ENCODE results near the gene DIP2C.
"Not testable (repeated sequence)": the region's sequence is repeated elsewhere in the genome, so short reads cannot be mapped to it uniquely, and the experiment has no call there.

The DIP2C gene

DNA sequence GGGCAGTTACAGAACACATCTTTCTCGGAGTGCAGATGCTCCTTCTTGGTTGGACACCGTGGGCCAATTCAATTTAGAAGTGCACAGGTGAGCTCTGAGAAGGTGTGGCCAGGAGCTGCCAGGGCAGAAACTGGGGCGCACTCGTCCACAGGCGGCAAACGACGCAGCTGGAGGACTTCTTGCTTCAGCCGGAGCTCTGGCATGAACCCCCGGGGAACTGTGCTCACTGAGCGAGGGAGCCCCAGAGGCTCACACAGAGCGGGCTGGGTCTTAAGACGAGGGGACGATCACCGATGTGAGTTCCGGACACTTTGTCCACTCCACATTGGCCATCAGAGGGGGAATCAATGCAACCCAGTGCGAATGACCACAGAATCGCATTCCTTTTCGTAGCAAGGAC is 413.8 kb downstream of the DIP2C start:
- DNase-seq (ENCODE audit: low spot score in 2 of 2) (no peak), ATAC-seq (no peak)
- H3K4me3 Mint-ChIP-seq = no peak overlapping the region
- H3K4me1 Mint-ChIP-seq = peaks cover 11% of the 10 kb centered on the region
- H3K36me3 Mint-ChIP-seq = no peaks in the 10 kb centered on the region
- no peaks in the 10 kb centered on the region for H3K9me3 Mint-ChIP-seq
- no peak overlapping the region for H3K27ac Mint-ChIP-seq

DNA sequence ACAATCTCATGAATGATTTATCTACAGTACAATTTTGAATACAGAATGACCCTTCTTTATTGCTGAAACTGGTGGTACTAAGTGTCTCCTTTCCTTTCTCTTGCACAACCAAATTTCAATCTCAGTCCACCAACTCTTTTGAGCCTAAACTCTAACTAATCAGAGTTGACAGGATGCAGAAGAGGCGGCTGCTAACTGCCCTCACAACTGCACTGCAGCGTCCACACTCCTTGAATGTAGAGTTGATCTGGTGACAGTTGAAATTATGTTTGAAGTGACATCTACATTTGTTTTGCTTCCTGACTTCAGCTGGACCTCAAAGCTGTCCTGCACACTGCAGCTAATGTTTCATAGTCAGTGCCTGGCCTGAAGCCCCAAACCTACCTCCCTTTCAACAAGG is 414.6 kb downstream of the DIP2C start:
- no peak overlapping the region for H3K4me3 Mint-ChIP-seq
- ATAC-seq (no peak), DNase-seq (ENCODE audit: low spot score in 2 of 2) (no peak)
- H3K9me3 Mint-ChIP-seq = no peaks in the 10 kb centered on the region
- peaks cover 11% of the 10 kb centered on the region for H3K4me1 Mint-ChIP-seq
- no peaks in the 10 kb centered on the region for H3K36me3 Mint-ChIP-seq
- H3K27ac Mint-ChIP-seq = no peak overlapping the region

DNA sequence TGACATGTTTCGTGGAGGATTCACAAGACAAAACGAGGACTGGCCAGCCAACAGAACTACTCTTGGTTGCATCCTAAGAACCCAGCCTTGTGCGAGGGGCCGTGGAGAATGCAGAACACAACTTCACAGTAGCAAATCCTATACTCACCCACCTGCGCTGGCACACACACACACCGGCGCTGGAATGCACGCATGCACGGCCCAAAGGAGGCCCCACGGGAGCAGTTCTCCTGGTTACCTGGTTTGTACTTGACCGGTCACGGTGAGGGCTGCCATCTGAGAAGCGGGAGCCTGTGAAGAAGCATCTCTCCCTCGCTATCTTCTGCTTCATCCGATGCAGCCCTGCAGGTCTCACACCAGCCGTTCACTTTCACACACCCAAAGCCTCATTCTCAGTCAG is 416.4 kb downstream of the DIP2C start:
- no peak for DNase-seq (ENCODE audit: low spot score in 2 of 2)
- H3K9me3 Mint-ChIP-seq = no peaks in the 10 kb centered on the region
- H3K4me1 Mint-ChIP-seq = peaks cover 11% of the 10 kb centered on the region
- H3K27ac Mint-ChIP-seq = no peak overlapping the region
- H3K4me3 Mint-ChIP-seq = no peak overlapping the region
- ATAC-seq = no peak
- H3K36me3 Mint-ChIP-seq = no peaks in the 10 kb centered on the region

DNA sequence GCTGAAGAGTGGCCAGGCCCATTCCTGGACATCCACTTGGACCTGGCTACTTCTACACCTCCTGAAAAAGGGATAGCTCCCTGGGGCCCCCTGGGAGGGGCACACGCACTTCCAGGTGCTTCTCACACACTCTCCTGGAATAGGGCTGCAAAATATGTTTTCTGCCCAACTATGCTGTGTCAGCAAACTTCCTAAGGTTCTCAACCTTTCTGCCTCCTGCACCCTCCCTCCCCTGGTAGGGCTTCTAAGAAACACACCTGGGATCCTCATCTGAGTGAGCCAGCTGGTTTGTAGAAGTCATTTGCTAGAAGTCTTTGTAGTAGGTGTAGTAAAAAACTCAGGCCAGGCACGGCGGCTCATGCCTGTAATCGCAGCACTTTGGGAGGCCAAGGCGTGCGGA is 417.7 kb downstream of the DIP2C start:
- no peaks in the 10 kb centered on the region for H3K9me3 Mint-ChIP-seq
- DNase-seq (ENCODE audit: low spot score in 2 of 2) (no peak), ATAC-seq (no peak)
- no peak overlapping the region for H3K27ac Mint-ChIP-seq
- H3K4me1 Mint-ChIP-seq = no peaks in the 10 kb centered on the region
- no peak overlapping the region for H3K4me3 Mint-ChIP-seq
- H3K36me3 Mint-ChIP-seq = no peaks in the 10 kb centered on the region

DNA sequence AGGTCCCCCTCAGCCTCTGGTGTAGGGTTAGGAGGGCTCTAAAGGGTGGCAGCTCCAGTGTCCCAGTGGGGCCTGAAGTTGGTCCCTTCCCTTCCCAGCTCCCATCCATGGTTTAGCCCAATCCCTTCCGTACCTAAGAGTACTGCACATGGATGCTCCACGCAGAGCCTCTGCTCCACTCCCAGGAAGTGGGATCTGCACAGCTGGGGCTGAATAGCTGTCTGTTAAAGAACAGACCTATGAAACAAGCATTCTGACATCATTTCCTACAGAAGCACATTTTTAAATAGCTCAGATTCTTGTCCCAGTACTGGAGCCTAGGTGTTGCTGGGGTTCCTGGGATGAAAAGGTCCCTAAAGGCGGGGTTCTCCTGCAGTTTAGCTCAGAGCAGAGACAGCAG is 418.3 kb downstream of the DIP2C start:
- no peaks in the 10 kb centered on the region for H3K36me3 Mint-ChIP-seq
- ATAC-seq = no peak
- no peak overlapping the region for H3K4me3 Mint-ChIP-seq
- DNase-seq (ENCODE audit: low spot score in 2 of 2) = no peak
- H3K4me1 Mint-ChIP-seq = no peaks in the 10 kb centered on the region
- H3K27ac Mint-ChIP-seq = no peak overlapping the region
- H3K9me3 Mint-ChIP-seq = no peaks in the 10 kb centered on the region

DNA sequence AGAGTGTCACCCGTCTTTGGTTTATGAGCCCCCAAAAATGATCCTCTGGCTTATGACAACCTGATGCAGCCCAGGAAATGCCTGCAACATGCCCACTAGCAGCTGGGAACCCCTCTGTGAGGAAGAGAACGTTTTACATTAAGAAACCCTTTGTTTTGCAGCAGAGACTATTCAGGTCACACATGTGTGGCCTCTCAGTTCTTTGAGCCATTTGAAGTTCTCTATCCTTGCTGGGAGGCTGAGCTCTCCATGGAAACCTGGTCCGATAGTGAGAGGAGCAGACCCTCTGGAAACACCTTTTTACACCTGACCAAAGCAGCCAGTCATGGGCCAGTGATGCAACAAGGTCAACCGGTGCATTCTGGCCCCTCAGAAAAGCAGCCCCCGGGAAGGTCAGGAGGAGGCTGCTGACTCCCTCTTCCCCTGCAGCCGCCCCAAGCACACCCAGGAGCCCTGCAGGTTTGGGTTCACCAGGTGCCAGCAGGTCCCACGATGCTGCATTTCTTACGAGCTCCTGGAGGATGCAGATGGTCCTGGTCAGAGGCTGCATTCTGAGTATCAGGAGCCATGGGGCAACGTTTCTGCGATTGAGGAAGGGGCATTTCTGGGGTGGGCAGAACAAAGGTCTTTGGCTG is 419.9 kb downstream of the DIP2C start:
- Mint-ChIP-seq H3K36me3 (peaks cover 8% of the 10 kb centered on the region), H3K4me1 (peaks cover 13% of the 10 kb centered on the region), H3K9me3 (no peaks in the 10 kb centered on the region), H3K4me3 (no peak overlapping the region), H3K27ac (no peak overlapping the region)
- ATAC-seq (no peak), DNase-seq (ENCODE audit: low spot score in 2 of 2) (no peak)

DNA sequence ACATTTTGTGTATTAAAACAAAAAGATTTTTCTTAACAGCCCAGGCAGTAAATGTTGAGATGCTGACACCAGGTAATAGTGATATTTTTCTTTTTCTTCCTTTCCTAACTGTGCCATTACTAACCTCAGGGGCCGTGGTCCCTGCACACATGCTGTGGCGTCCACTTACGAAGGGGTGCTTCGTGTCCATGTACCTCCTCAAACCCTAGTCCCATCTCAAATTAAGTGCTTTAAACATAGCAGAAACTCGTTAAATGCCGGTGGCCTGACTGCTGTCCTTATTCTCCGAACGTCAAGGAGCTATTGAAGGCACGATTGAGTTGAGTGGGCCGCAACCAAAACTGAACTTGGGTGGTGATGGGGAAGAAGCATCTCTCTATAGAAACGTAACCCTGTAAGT is 421.8 kb downstream of the DIP2C start:
- ATAC-seq = no peak
- Mint-ChIP-seq H3K4me3 (no peak overlapping the region), H3K36me3 (peaks cover 14% of the 10 kb centered on the region), H3K27ac (no peak overlapping the region), H3K9me3 (peaks cover 2% of the 10 kb centered on the region), H3K4me1 (peaks cover 32% of the 10 kb centered on the region)
- DNase-seq (ENCODE audit: low spot score in 2 of 2) = no peak

DNA sequence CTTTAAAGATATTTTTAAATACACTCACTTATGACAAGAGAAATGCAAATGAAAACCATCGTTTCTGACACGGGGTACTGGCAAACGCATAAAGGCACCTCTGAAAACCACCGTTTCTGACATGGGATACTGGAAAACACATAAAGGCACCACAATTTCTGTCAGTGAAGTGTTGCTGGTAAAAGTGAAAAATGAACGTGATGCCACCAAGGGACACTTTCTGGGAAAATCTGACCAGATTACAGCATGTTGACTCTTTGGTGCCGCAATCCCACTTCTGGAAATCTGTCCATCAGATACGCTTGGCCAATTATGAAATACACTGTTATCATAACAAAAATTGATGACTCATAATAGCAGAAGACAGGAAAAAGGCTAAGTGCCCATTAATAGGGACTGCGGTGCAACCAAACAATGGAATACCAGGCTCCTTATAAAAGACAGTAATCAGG is 422.5 kb downstream of the DIP2C start:
- peaks cover 14% of the 10 kb centered on the region for H3K36me3 Mint-ChIP-seq
- H3K9me3 Mint-ChIP-seq = peaks cover 2% of the 10 kb centered on the region
- DNase-seq (ENCODE audit: low spot score in 2 of 2) = no peak
- no peak overlapping the region for H3K4me3 Mint-ChIP-seq
- no peak overlapping the region for H3K27ac Mint-ChIP-seq
- no peak for ATAC-seq
- peaks cover 32% of the 10 kb centered on the region for H3K4me1 Mint-ChIP-seq

DNA sequence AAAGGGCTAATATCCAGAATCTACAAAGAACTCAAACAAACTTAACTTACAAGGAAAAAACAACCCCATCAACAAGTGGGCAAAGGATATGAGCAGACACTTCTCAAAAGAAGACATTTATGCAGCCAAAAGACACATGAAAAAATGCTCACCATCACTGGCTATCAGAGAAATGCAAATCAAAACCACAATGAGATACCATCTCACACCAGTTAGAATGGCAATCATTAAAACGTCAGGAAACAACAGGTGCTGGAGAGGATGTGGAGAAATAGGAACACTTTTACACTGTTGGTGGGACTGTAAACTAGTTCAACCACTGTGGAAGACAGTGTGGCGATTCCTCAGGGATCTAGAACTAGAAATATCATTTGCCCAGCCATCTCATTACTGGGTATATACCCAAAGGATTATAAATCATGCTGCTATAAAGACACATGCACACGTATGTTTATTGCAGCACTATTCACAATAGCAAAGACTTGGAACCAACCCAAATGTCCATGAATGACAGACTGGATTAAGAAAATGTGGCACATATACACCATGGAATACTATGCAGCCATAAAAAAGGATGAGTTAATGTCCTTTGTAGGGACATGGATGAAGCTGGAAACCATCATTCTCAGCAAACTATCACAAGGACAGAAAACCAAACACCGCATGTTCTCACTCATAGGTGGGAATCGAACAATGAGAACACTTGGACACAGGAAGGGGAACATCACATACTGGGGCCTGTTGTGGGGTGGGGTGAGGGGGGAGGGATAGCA is 423.5 kb downstream of the DIP2C start:
- H3K27ac Mint-ChIP-seq = peak overlapping the region; percentile 93
- peaks cover 32% of the 10 kb centered on the region for H3K4me1 Mint-ChIP-seq
- not testable (repeated sequence) for H3K4me3 Mint-ChIP-seq; H3K9me3 Mint-ChIP-seq; DNase-seq (ENCODE audit: low spot score in 2 of 2); ATAC-seq
- peaks cover 14% of the 10 kb centered on the region for H3K36me3 Mint-ChIP-seq

DNA sequence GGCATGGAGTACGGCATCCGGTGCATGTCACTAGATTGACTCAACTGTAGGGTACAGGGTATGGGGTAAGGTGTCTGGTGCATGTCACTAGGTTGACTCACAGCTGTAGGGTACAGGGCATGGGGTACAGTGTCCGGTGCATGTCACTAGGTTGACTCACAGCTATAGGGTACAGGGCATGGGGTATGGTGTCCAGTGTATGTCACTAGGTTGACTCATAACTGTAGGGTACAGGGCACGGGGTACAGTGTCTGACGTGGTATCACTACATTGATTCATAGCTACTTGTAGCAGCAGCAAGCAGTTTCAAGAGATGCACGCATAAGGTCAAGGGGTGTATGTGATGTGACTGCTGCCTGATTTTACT is 424.4 kb downstream of the DIP2C start:
- H3K36me3 Mint-ChIP-seq = peaks cover 14% of the 10 kb centered on the region
- not testable (repeated sequence) for H3K4me3 Mint-ChIP-seq, H3K9me3 Mint-ChIP-seq
- peak; percentile 92 for ATAC-seq
- DNase-seq (ENCODE audit: low spot score in 2 of 2) = peak; percentile 8 to 62
- H3K4me1 Mint-ChIP-seq = peaks cover 32% of the 10 kb centered on the region
- peak overlapping the region; percentile 93 for H3K27ac Mint-ChIP-seq

DNA sequence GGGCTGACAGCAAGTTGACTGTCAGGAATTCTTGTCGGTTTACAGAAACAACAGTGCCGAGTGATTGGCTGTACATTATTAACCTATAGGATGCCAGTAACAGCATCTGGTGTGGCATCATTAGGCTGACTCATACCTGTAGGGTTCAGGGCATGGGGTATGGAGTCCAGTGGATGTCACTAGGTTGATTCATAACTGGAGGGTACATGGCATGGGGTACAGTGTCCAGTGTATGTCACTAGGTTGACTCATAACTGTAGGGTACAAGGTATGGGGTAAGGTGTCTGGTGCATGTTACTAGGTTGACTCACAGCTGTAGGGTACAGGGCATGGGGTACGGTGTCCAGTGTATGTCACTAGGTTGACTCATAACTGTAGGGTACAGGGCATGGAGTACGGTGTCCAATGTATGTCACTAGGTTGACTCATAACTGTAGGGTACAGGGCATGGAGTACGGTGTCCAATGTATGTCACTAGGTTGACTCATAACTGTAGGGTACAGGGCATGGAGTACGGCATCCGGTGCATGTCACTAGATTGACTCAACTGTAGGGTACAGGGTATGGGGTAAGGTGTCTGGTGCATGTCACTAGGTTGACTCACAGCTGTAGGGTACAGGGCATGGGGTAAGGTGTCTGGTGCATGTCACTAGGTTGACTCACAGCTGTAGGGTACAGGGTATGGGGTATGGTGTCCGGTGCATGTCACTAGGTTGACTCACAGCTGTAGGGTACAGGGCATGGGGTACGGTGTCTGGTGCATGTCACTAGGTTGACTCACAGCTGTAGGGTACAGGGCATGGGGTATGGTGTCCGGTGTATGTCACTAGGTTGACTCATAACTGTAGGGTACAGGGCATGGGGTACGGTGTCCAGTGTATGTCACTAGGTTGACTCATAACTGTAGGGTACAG is 425.1 kb downstream of the DIP2C start:
- peaks cover 32% of the 10 kb centered on the region for H3K4me1 Mint-ChIP-seq
- DNase-seq (ENCODE audit: low spot score in 2 of 2) = peak; percentile 24 to 57
- not testable (repeated sequence) for H3K4me3 Mint-ChIP-seq, H3K9me3 Mint-ChIP-seq
- H3K27ac Mint-ChIP-seq = peak overlapping the region; percentile 93
- H3K36me3 Mint-ChIP-seq = peaks cover 14% of the 10 kb centered on the region
- ATAC-seq = peak; percentile 89

DNA sequence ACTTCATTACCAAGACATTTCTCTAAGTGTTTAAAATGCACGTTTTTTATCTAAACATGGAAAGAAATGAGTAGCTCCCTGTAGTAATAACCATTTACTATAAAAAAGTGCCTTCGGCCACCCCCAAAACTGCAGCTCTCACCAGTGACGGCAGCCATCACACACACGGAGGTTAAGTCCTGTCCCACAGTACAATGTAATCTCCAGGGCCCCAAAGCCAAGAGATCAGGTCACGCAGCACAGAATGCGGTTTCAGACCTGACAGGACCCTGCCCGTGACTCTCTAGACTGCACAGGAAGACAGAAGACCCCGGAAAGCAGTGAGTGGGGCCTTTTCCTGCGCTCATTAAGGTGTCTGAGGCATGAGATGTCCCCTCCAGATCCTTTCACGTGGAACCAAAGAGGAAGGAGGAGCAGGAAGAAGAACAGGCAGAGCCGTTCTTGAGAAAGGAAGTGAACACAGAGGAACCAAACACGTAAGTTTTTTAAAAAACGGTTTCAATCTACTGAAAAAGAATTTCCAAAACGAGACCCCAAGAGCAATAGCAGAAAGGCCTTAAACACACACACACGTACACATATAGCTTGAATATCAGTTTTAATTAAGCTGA is 428.5 kb downstream of the DIP2C start:
- peaks cover 17% of the 10 kb centered on the region for H3K36me3 Mint-ChIP-seq
- H3K4me1 Mint-ChIP-seq = peaks cover 32% of the 10 kb centered on the region
- H3K9me3 Mint-ChIP-seq = peaks cover 2% of the 10 kb centered on the region
- DNase-seq (ENCODE audit: low spot score in 2 of 2) (no peak), ATAC-seq (no peak)
- H3K4me3 Mint-ChIP-seq = no peak overlapping the region
- H3K27ac Mint-ChIP-seq = no peak overlapping the region

DNA sequence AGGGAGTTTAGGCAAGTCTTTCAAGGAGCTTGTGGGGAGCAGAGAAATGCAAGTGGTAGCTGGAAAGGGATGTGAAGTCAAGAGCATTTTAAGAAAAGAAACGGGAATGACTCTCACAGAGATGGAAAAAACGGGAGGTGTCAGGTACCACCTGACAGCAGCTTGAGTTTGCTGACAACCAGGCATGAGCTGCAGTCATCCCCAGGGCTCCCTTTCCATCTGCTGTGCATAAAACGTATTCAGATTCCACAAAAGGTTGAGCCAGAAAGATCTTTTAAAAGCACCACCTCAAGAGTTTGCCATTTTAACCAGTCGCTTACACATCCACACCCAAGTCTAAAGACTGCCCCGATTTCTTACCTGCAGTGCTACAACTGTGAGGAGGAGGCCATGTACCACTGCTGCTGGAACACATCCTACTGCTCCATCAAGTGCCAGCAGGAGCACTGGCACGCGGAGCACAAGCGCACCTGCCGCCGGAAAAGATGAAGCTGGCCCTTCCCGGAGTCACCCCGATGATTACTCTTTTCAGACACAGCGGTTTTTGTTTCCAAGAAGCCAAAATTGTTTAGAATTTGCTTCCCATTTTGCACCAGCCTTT is 437.4 kb downstream of the DIP2C start:
- ATAC-seq (no peak), DNase-seq (ENCODE audit: low spot score in 2 of 2) (no peak)
- Mint-ChIP-seq H3K27ac (no peak overlapping the region), H3K4me1 (peaks cover 6% of the 10 kb centered on the region), H3K9me3 (no peaks in the 10 kb centered on the region), H3K4me3 (no peak overlapping the region), H3K36me3 (peaks cover 84% of the 10 kb centered on the region)

DNA sequence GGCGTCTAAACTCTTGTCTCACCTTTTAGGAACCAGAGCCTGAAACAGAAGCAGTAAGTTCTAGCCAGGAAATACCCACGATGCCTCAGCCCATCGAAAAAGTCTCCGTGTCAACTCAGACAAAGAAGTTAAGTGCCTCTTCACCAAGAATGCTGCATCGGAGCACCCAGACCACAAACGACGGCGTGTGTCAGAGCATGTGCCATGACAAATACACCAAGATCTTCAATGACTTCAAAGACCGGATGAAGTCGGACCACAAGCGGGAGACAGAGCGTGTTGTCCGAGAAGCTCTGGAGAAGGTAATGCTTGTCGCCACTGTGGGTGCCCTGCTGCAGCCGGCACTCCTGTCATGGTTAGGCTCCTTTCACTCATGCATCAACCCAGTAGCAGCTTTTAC is 441.2 kb downstream of the DIP2C start:
- Mint-ChIP-seq H3K4me3 (peak overlapping the region; percentile 2), H3K36me3 (peaks cover 78% of the 10 kb centered on the region), H3K27ac (no peak overlapping the region), H3K9me3 (no peaks in the 10 kb centered on the region), H3K4me1 (peaks cover 6% of the 10 kb centered on the region)
- DNase-seq (ENCODE audit: low spot score in 2 of 2) = peak in 1 of 2 donors; percentile 52
- ATAC-seq = peak; percentile 49

DNA sequence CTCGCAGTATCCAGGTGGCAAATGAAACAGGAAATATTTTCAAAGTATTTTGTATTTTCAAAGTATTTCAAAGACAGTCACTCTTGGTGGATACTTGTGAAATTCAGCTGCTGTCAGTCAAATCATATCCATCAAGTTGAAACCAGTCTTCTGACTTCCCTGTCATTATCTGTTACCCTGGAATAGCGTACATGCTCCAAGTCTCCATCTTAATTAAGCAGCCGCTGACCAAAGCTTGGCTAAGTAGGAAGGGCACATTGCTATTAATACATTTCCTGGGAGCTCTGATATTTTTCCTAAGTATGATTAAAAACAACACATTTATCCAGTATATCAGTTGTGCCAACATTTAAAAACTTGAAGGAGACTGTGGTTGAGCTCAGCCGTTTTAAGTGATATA is 442.0 kb downstream of the DIP2C start:
- Mint-ChIP-seq H3K27ac (no peak overlapping the region), H3K4me1 (peaks cover 6% of the 10 kb centered on the region), H3K4me3 (no peak overlapping the region), H3K9me3 (no peaks in the 10 kb centered on the region), H3K36me3 (peaks cover 79% of the 10 kb centered on the region)
- DNase-seq (ENCODE audit: low spot score in 2 of 2) (no peak), ATAC-seq (no peak)

Data from stimulated activated effector memory CD8-positive, alpha-beta T cell treated with anti-CD3 and anti-CD28 coated beads, Interleukin-12 subunit alpha, Interleukin-12 subunit beta, amount 100 ng/mL, for 72 hours (primary cell).